DND-41 (cell line): Measurements from ENCODE around the gene CACHD1.

ENCODE experiments used
- ATAC-seq: fragments of 200-7000 bp; cut with Tn5 transposase; 3 replicates; pipeline ENCODE4 v1.9.1; 2021; ENCODE audit warnings: low read depth; ENCODE audit not compliant: insufficient read depth
- DNase-seq: peaks from one replicate; pipeline ENCODE4 v3.0.0-alpha.2; 2020
- H2AFZ ChIP-seq: 2 replicates; pipeline ENCODE4 v1.6.0; 2012; ENCODE audit warnings: low read depth, low read length
- H3K27ac ChIP-seq: 2 replicates; pipeline ENCODE4 v1.5.1; 2012; ENCODE audit warnings: low read length, inconsistent platforms
- H3K27me3 ChIP-seq: fragments of 200-600 bp; sonication (generic); 2 replicates; pipeline ENCODE4 v1.6.0; 2012; ENCODE audit warnings: low read length, mild to moderate bottlenecking, inconsistent platforms; ENCODE audit not compliant: insufficient read depth, poor library complexity
- H3K36me3 ChIP-seq: 2 replicates; pipeline ENCODE4 v1.5.1; 2012; ENCODE audit warnings: low read length, inconsistent platforms; ENCODE audit not compliant: insufficient read depth
- H3K4me1 ChIP-seq: 2 replicates; pipeline ENCODE4 v1.5.1; 2012; ENCODE audit warnings: mild to moderate bottlenecking, low read length; ENCODE audit not compliant: insufficient read depth
- H3K4me2 ChIP-seq: 2 replicates; pipeline ENCODE4 v1.6.0; 2012; ENCODE audit warnings: mild to moderate bottlenecking, moderate library complexity, low read length, inconsistent platforms; ENCODE audit not compliant: insufficient read depth
- H3K4me3 ChIP-seq, 2 experiments: fragments of 200-600 bp in 1 of 2; shearing (Covaris generic) in 1 of 2; 2 replicates each; pipeline ENCODE4 v1.5.1; 2012 to 2016; ENCODE audit warnings: inconsistent platforms in 2 of 2, low read length in 2 of 2, mild to moderate bottlenecking in 2 of 2, low read depth in 1 of 2, moderate library complexity in 1 of 2
- H3K79me2 ChIP-seq: 2 replicates; pipeline ENCODE4 v1.6.0; 2012; ENCODE audit warnings: low read length, inconsistent platforms; ENCODE audit not compliant: insufficient read depth
- H3K9ac ChIP-seq: 2 replicates; pipeline ENCODE4 v1.6.0; 2012; ENCODE audit warnings: low read depth, mild to moderate bottlenecking, inconsistent platforms, low read length, moderate library complexity
- H3K9me3 ChIP-seq: 2 replicates; pipeline ENCODE4 v1.5.1; 2012; ENCODE audit warnings: low read length, moderate library complexity, mild to moderate bottlenecking, inconsistent platforms; ENCODE audit not compliant: insufficient read depth, severe bottlenecking
- H4K20me1 ChIP-seq: 2 replicates; pipeline ENCODE4 v1.6.0; 2012; ENCODE audit warnings: low read length; ENCODE audit not compliant: insufficient read depth
- CTCF ChIP-seq: IDR thresholded peaks from 2 replicates; pipeline ENCODE4 v1.5.1; 2012; ENCODE audit warnings: borderline replicate concordance, low read length, moderate library complexity, mild to moderate bottlenecking; ENCODE audit not compliant: poor library complexity, severe bottlenecking; ENCODE audit errors: extremely low read depth
- EZH2 ChIP-seq: IDR thresholded peaks from 3 replicates; pipeline ENCODE4 v1.6.1; 2012; ENCODE audit warnings: borderline replicate concordance, low read depth, mild to moderate bottlenecking, moderate library complexity, low read length, inconsistent platforms; ENCODE audit not compliant: severe bottlenecking

CACHD1 gene

DNA sequence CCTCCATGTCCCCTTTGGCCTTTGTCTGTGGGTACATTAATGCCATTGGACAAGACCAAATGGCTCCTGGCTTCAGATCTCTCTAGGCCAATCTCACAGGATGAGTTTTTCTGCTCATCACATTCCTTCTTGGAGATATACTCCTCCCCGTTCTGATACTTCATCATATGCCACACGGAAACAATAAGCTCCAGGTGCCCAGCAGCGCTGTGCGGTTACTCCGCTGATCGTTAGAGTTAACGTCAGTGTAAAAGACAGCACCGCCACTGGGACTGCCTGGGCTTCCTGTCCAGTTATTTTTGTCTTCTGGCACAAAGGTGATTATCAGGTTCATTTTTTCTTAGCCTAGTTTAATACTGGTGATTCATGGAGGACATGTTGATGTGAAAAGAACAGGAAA is 22.5 kb downstream of the CACHD1 start:
- H3K27me3 ChIP-seq: peaks cover 4% of the 10 kb centered on the region
- no peak overlapping the region for H3K9ac ChIP-seq
- H3K36me3 ChIP-seq: no peaks in the 10 kb centered on the region
- no peak overlapping the region for H3K4me2 ChIP-seq
- no peak overlapping the region for H2AFZ ChIP-seq
- ATAC-seq (no peak), DNase-seq (no peak)
- no peak overlapping the region for H3K27ac ChIP-seq
- H3K79me2 ChIP-seq: no peaks in the 10 kb centered on the region
- no peaks in the 10 kb centered on the region for H3K4me1 ChIP-seq
- TF ChIP-seq CTCF: no peak
- TF ChIP-seq EZH2: no peak
- no peak overlapping the region for H3K4me3 ChIP-seq
- H4K20me1 ChIP-seq: no peaks in the 10 kb centered on the region
- H3K9me3 ChIP-seq: no peaks in the 10 kb centered on the region

DNA sequence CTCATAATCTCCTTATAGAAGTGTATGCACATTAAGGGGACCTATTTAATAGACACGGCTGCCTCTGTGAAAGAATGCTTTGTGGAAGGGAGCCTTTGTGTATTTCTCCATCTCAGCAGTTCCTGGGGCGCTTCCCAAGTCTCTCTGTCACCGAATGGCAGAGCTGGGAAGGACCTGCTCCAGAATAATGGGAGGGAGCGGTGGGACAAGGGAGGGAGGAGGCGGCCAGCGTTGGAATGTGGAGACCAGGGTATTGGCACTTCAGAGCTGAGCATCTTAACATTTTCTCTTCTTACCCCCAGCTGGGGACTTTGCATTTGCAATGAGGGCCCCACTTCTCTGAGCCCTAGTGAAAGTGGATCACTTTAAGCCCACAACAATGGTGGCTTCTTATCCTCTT is 23.9 kb downstream of the CACHD1 start:
- ATAC-seq (no peak), DNase-seq (no peak)
- no peak overlapping the region for H3K4me3 ChIP-seq
- no peaks in the 10 kb centered on the region for H3K9me3 ChIP-seq
- no peaks in the 10 kb centered on the region for H3K36me3 ChIP-seq
- H2AFZ ChIP-seq: no peak overlapping the region
- no peak overlapping the region for H3K9ac ChIP-seq
- no peak overlapping the region for H3K27ac ChIP-seq
- H3K79me2 ChIP-seq: no peaks in the 10 kb centered on the region
- TF ChIP-seq EZH2 (no peak), CTCF (no peak)
- H3K4me1 ChIP-seq: no peaks in the 10 kb centered on the region
- H3K4me2 ChIP-seq: no peak overlapping the region
- H3K27me3 ChIP-seq: peaks cover 4% of the 10 kb centered on the region
- no peaks in the 10 kb centered on the region for H4K20me1 ChIP-seq

GRCh38 chr1:64494659-64495058 is 24.7 kb downstream of the CACHD1 start:
- no peaks in the 10 kb centered on the region for H3K4me1 ChIP-seq
- ATAC-seq: no peak

More at GRCh38 chr1:64494659-64495058, 24.7 kb downstream of the CACHD1 start:
- Histone ChIP-seq H3K27me3 (peaks cover 4% of the 10 kb centered on the region), H3K4me2 (no peak overlapping the region), H2AFZ (no peak overlapping the region), H4K20me1 (no peaks in the 10 kb centered on the region), H3K79me2 (no peaks in the 10 kb centered on the region), H3K9ac (no peak overlapping the region), H3K36me3 (no peaks in the 10 kb centered on the region), H3K9me3 (no peaks in the 10 kb centered on the region), H3K4me3 (no peak overlapping the region), H3K27ac (no peak overlapping the region)
- no peak for TF ChIP-seq EZH2
- no peak for TF ChIP-seq CTCF
- DNase-seq: no peak
